Testis (tissue), 3 donors: Measurements from ENCODE around the gene ZNF804B. TPM values are rescaled to one million over a fixed set of nuclear protein-coding genes. Genes with fewer than 3 reads are reported as not detected.

Experiments used
- DNase-seq: peaks from one replicate; pipeline ENCODE4 v3.0.0-alpha.2; 2019
- H3K27ac ChIP-seq, 2 donors: fragments of 200-600 bp; sonication (generic); one replicate each; pipeline ENCODE4 v1.5.1; 2019
- H3K27me3 ChIP-seq: fragments of 200-600 bp; sonication (generic); one replicate; pipeline ENCODE4 v1.5.1; 2019
- H3K36me3 ChIP-seq: fragments of 200-600 bp; sonication (generic); one replicate; pipeline ENCODE4 v1.5.1; 2017; ENCODE audit warnings: low read depth; ENCODE audit errors: missing control alignments
- H3K4me1 ChIP-seq: fragments of 200-600 bp; sonication (generic); one replicate; pipeline ENCODE4 v1.5.1; 2019
- H3K4me3 ChIP-seq, 2 donors: fragments of 200-600 bp; sonication (generic); one replicate each; pipeline ENCODE4 v1.5.1; 2017 to 2019
- H3K9me3 ChIP-seq: fragments of 200-600 bp; sonication (generic); one replicate; pipeline ENCODE4 v1.5.1; 2017
- POLR2A ChIP-seq: fragments of 450-650 bp; IDR thresholded peaks from one replicate; pipeline ENCODE4 v1.6.1; 2017; ENCODE audit warnings: antibody characterized with exemption, mild to moderate bottlenecking, moderate library complexity
- WGBS, 2 donors: methylation state at CpG; one replicate each; pipeline ENCODE4 v1.1.5; 2018; 5-methylcytosine and 5-hydroxymethylcytosine counted together
- intact Hi-C: fragments of 100-400 bp; cut with DNase I; formaldehyde crosslinking; loops from one replicate; pipeline ENCODE4 v1.15.1; 2023; ENCODE audit warnings: low total_unique reads
- polyA plus RNA-seq: library from polyadenylated mRNA; stranded (reverse); fragments of 350-450 nt; fragmentation: Illumina TruSeq; extraction: RNeasy Lipid Tissue Mini Kit (QIAGEN cat#74804); gene quantifications from one replicate; pipeline ENCODE4 v1.2.3, GENCODE V29; 2014; ENCODE audit warnings: low read depth, low replicate concordance; ENCODE audit not compliant: insufficient read depth
- total RNA-seq, 2 donors: library from RNA; depleted of rRNA; stranded (reverse); fragments of >200 nt; gene quantifications; one replicate each; pipeline ENCODE4 v1.2.3, GENCODE V29; 2016
- TF ChIP-seq, protein P1 (sequence below), 3 experiments: fragments of 450-650 bp in 2 of 3; fragments of 200-600 bp in 1 of 3; sonication (generic) in 1 of 3; IDR thresholded peaks; one replicate each; pipeline ENCODE4 v1.5.1; 2016 to 2019; ENCODE audit warnings: antibody characterized with exemption in 3 of 3, mild to moderate bottlenecking in 2 of 3, moderate library complexity in 1 of 3

The ZNF804B gene
- total and polyA plus RNA-seq, 3 donors from 2014 or later, result 0.39 to 0.43 TPM; not detected in 1

DNA sequence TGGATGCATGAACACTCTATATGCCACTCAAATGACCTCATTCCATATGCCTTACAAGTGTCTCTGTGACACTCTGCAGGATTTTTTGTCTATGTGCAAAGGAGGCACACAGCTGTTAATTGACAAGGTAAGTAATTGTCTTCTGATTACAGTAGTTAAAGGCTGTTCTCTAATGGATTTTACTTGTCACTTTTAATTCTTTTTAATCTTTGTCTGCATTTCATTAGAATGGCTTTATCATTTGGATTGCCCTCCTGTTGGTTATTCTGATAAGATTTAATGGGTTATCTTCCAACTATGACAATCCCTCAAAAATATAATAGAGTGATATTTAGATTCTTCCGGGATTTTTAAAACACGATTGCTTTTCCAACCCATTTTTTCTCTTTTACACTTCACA is 326.1 kb downstream of the ZNF804B start:
- Histone ChIP-seq H3K4me3 (no peak overlapping the region), H3K9me3 (no peaks in the 10 kb centered on the region), H3K27ac (no peak overlapping the region), H3K36me3 (no peaks in the 10 kb centered on the region), H3K27me3 (no peaks in the 10 kb centered on the region), H3K4me1 (no peaks in the 10 kb centered on the region)
- no peak for DNase-seq
- WGBS, 2 donors, result 81 to 92% methylated on average over 2 of the region's 2 CpGs
- TF ChIP-seq, protein P1, sequence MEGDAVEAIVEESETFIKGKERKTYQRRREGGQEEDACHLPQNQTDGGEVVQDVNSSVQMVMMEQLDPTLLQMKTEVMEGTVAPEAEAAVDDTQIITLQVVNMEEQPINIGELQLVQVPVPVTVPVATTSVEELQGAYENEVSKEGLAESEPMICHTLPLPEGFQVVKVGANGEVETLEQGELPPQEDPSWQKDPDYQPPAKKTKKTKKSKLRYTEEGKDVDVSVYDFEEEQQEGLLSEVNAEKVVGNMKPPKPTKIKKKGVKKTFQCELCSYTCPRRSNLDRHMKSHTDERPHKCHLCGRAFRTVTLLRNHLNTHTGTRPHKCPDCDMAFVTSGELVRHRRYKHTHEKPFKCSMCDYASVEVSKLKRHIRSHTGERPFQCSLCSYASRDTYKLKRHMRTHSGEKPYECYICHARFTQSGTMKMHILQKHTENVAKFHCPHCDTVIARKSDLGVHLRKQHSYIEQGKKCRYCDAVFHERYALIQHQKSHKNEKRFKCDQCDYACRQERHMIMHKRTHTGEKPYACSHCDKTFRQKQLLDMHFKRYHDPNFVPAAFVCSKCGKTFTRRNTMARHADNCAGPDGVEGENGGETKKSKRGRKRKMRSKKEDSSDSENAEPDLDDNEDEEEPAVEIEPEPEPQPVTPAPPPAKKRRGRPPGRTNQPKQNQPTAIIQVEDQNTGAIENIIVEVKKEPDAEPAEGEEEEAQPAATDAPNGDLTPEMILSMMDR (IDR thresholded peaks at IDR 0.05), result no peak
- TF ChIP-seq POLR2A, result no peak
- intact Hi-C loops, result no loop called here

DNA sequence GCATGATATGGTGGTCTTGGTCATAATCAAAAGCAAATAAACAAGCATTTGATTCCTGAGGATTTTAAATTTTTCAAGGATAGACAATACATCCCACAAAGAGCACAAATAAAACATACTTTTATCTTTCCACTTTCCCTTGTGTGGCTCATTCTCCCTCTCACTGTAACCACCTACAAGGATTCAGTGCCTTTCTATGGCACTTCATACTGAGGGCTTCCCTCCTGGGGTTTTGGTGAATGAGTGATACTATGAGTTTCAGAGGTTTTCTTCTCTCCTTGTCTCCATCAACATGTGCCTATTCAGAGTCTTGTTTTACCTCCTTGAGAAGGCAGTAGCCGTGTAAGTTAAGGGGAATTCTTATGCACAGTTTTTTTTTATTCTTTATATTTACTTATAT is 332.1 kb downstream of the ZNF804B start:
- no peak for DNase-seq
- Histone ChIP-seq H3K4me3 (no peak overlapping the region), H3K27ac (no peak overlapping the region), H3K27me3 (no peaks in the 10 kb centered on the region), H3K36me3 (no peaks in the 10 kb centered on the region), H3K4me1 (no peaks in the 10 kb centered on the region), H3K9me3 (no peaks in the 10 kb centered on the region)
- 95 to 100% methylated on average over 1 of the region's 1 CpG for WGBS, 2 donors
- intact Hi-C loops, result no loop called here
- no peak for TF ChIP-seq POLR2A
- TF ChIP-seq, protein P1 (IDR thresholded peaks at IDR 0.05), result no peak

DNA sequence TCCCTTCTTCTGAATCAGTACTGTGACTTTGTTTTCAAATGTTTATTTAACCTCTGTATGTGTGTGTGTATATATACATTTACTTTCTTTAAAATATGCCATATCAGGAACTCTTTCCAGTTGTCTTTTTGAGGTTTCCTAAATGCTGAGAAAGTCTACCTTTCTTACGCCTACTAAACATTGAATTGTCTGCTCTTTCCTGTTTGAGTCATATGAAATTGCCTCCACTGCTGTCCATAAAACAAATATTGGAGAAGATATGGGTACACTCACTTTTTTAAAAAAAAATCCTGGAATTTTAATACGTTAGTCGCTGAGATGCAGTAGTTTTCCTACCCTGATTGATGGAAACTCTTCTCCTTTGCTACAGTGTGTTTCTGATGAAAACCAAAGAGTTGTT is 334.8 kb downstream of the ZNF804B start:
- TF ChIP-seq POLR2A, result no peak
- Histone ChIP-seq H3K27ac (no peak overlapping the region), H3K4me1 (no peaks in the 10 kb centered on the region), H3K36me3 (no peaks in the 10 kb centered on the region), H3K4me3 (no peak overlapping the region), H3K9me3 (no peaks in the 10 kb centered on the region), H3K27me3 (no peaks in the 10 kb centered on the region)
- DNase-seq, result no peak
- intact Hi-C loops, result no loop called here
- 92 to 96% methylated on average over 3 of the region's 3 CpGs for WGBS, 2 donors

DNA sequence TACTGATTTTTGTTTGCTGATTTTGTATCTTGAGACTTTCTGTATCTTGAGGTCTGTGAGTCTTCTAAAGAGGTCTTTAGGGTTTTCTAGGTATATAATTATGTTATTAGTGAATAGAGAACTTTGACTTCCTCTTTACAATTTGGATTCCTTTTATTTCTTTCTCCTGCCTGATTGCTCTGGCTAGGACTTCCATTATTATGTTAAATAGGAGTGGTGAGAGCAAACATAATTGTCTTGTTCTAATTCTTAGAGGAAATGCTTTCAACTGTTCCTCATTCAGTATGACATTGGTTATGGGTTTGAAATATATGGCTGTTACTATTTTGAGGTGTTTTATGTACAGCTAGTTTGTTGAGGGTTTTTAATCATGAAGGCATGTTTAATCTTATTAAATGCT is 344.1 kb downstream of the ZNF804B start:
- Histone ChIP-seq H3K4me3 (no peak overlapping the region), H3K27ac (no peak overlapping the region), H3K4me1 (no peaks in the 10 kb centered on the region), H3K9me3 (no peaks in the 10 kb centered on the region), H3K36me3 (no peaks in the 10 kb centered on the region), H3K27me3 (no peaks in the 10 kb centered on the region)
- DNase-seq, result no peak
- TF ChIP-seq POLR2A, result no peak
- TF ChIP-seq, protein P1 (IDR thresholded peaks at IDR 0.05), result no peak
- intact Hi-C loops, result no loop called here

DNA sequence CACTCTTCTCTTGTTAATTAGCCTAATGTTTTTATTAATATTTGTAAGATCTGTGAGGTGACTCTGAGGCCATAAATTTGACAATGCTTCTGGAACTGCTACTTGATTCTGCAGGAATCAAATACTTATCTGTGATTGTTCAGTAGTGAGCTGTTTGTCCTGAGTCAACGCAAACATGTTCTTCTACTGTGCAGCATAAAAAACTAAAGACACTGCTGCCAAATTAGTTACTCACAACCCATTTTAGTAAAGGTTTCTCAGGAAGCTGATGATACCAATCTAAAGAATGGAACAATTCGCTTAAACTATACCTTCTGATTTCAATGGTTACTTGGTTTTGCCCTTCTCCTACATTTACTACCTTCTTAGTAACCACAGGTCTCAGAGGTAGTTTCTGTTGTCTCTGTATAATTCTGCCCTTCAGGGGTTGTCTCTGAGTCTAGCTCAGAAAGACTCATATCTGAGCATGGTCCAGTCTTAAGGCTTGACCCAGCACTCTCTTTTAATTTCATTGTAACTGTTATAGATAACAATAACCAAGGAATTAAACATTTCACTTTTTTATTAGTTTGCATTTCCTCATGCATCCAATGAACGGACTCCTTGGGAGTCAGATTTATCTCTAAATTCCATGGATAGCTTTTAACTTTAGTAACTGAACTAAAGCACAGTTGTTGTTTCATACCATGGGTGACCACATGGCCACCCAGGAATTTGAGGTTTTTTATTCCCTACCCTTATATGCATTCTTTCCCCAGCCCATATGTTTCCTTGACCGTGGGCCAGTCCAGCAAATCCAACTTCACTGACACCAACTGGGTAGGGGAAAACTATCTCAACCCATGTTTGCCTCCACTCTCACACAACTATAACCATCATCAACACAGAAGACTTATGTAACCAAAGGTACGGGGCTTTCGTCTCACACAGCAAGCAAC is 345.5 kb downstream of the ZNF804B start:
- Histone ChIP-seq H3K9me3 (no peaks in the 10 kb centered on the region), H3K36me3 (no peaks in the 10 kb centered on the region), H3K4me1 (no peaks in the 10 kb centered on the region), H3K27ac (no peak overlapping the region), H3K4me3 (no peak overlapping the region), H3K27me3 (no peaks in the 10 kb centered on the region)
- intact Hi-C loops, result no loop called here
- TF ChIP-seq, protein P1 (IDR thresholded peaks at IDR 0.05), result no peak
- TF ChIP-seq POLR2A, result no peak
- 90 to 96% methylated on average over 6 of the region's 6 CpGs for WGBS, 2 donors
- DNase-seq, result no peak
